ENCODE results near the gene UBQLN1.
"Not testable (repeated sequence)": the region's sequence is repeated elsewhere in the genome, so short reads cannot be mapped to it uniquely, and the experiment has no call there.

Gene UBQLN1

DNA sequence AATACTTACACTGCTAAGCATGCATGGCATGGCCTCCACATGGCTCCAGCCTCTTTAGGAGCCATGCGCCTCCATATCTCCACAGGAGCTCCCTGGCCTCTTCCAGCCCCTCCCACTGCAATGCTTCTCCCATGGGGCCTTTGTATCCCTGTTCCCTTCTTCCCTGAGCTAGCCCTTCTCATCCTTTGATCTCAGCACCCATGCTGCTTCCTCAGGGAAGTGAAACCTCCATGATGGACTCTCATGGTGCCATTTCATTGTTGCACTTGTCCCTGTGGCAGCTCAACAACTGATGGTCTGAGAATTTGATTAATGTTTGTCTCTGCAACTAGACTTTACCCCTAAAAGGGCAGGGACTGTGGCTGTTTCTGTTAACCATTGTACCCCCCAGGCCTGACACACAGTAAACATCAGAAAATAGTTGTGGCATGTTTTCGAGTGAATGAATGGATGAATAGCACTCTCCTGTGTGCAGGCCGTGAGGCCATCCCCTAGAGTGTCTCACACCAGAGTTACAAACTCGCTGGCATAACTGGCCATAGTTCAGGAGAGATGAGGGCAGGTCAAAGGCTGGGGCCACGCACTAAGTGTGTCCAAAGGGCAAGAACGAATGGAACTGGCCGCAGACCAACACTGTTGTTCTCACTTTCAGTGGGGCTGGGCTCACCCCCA lies 78.2 kb downstream of the UBQLN1 start:
- DNase-seq = no peak

DNA sequence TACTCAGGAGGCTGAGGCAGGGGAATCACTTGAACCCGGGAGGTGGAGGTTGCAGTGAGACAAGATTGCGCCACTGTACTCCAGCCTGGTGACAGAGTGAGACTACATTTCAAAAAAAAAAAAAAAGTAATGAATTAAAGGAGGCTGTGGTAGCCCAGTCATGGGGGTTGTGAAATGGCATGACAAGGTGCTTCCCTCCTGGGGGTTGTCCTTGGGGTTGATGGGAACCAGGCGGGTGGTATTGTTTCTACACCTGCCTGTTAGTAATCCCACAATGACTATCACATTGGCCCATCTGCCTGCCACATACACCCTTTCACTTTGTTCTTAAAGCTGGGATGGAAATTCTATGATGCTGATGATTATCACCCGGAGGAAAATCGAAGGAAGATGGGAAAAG lies 79.2 kb downstream of the UBQLN1 start:
- DNase-seq = no peak

- no peak for DNase-seq
These were observed 82.6 kb downstream of the UBQLN1 start for GRCh38 chr9:83625178-83625577.

DNA sequence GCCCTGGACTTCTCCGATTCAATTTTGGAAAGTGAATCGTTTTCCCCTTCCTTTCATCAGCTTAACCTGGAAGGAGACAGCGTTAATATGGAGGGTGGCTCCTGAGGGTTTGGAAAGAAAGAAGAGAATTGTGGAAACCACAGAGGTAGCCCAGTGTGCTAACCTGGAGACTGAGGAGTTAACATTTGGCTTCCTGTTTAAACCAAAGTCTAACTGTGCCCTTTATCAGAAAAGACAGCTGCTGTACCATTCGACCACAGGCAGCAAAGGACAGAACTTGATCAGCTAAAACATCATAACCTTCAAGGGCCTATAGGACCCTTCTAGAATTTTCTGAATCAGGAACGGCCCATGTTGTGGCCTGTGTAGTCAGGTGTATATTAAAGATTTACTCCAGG lies 84.1 kb downstream of the UBQLN1 start:
- peak; percentile 26 for DNase-seq

DNA sequence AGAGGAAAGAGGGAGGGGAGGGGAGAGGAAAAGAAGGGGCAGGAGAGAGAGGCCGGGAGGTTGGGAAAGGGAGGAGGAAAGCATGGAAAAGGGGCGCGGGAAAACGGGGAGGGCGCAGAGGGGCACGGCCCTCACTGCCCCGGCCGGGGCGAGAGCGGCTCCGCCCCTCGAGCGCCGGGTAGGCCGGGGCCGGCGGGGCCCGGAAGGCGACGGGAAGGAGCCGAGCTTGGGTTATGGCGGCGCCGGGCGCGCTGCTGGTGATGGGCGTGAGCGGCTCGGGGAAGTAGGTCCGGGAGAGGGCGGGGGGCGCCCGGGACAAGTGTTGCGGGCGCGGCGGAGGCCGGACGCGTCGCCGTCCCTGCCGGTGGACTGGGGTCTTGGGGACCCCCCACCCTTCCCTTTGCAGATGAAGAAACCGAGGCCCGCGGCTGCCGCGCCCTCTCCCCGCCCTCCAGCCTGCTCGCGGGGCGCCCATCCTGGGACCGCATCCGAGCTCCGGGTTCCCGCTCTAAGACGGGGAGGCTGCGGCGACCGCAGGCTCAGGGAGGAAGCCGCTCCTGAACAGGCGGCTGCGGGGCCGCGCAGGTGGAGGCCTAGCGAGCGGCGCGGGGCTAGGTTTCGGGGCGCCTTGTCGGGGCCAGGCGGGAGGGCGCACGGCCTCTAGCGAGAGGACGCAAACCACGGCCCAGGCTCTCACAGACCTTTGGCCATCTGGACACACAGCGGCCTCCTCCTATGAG lies 84.6 kb downstream of the UBQLN1 start, which contains the start of gene IDNK:
Gene IDNK, plus strand, starts transcription at position 205 of the 740 bp plus-strand sequence. Its CDS starts 29 bp downstream, at position 234.
- DNase-seq = peak; percentile 83

GRCh38 chr9:83622433-83622938 lies 85.3 kb downstream of the UBQLN1 start:
- peak; percentile 61 for DNase-seq

DNA sequence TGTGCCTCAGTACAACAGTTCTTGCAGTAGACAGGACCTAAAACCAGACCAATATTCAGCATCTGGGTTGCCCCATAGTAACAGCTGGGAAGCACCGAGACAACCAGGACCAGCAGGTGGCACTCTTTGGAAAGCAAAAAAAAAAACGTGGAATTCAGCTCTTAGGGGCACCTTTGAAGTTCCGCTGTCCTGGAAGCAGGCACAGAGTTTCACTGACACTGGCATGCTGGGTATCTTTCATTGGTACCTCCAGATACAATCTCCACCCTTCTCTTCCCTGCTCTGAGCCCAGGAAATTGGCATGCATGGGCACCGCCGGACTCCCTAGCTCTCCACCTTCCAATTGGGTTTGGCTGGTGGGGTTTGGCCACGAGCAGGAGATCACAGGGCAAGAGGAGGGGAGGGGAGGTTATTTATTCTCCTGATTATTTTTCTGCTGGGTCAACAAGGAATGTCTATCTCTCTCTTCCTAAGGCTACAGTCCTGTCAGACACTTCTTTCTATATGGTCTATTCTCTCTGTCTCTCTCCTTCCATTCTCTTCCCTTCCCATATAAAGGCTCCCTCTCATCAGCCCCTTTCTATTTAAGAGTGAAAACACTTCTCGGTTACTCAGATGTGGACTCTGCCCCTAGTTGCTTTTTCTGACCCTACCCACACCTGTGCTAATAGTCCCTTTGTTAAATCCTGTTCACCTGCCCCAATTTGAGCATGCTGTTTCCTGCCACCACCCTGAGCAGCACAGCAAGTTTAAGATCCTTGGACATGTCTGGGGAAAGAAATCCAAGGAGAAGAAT lies 86.7 kb downstream of the UBQLN1 start:
- DNase-seq = peak; percentile 60

GRCh38 chr9:83617299-83617698 lies 90.5 kb downstream of the UBQLN1 start:
- no peak for DNase-seq

DNA sequence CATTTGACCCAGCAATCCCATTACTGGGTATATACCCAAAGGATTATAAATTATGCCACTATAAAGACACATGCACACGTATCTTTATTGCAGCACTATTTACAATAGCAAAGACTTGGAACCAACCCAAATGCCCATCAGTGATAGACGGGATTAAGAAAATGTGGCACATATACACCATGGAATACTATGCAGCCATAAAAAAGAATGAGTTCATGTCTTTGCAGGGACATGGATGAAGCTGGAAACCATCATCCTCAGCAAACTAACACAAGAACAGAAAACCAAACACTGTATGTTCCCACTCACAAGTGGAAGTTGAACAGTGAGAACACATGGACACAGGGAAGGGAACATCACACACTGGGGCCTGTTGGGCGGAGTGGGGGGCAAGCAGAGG lies 94.5 kb downstream of the UBQLN1 start:
- DNase-seq = not testable (repeated sequence)

Data from NCI-H2171 treated with DMSO at 0.1 percent for 48 hours (cell line).